Neuronal stem cell (in vitro differentiated cells): ENCODE measurements around the gene EIF2S2.

Source experiments
- DNase-seq: peaks from one replicate; pipeline ENCODE4 v3.0.0-alpha.2; 2013; ENCODE audit warnings: low spot score
- H2AFZ ChIP-seq: one replicate; pipeline ENCODE4 v1.6.1; 2013; ENCODE audit warnings: mild to moderate bottlenecking, low read length, inconsistent platforms
- H2AK5ac ChIP-seq: 2 replicates; pipeline ENCODE4 v1.6.1; 2013; ENCODE audit warnings: low read depth, mild to moderate bottlenecking, inconsistent platforms, low read length, moderate library complexity, mixed read lengths
- H2BK120ac ChIP-seq: 2 replicates; pipeline ENCODE4 v1.6.1; 2013; ENCODE audit warnings: low read depth, mild to moderate bottlenecking, inconsistent platforms, low read length, moderate library complexity, mixed read lengths
- H2BK12ac ChIP-seq: one replicate; pipeline ENCODE4 v1.6.1; 2013; ENCODE audit warnings: low read length, inconsistent platforms
- H2BK15ac ChIP-seq: 2 replicates; pipeline ENCODE4 v1.6.1; 2013; ENCODE audit warnings: mild to moderate bottlenecking, low read length, inconsistent platforms, mixed read lengths
- H2BK5ac ChIP-seq: one replicate; pipeline ENCODE4 v1.6.1; 2013; ENCODE audit warnings: inconsistent platforms, mild to moderate bottlenecking, low read length, moderate library complexity
- H3K14ac ChIP-seq: one replicate; pipeline ENCODE4 v1.6.1; 2013; ENCODE audit warnings: low read length, inconsistent platforms
- H3K18ac ChIP-seq: 2 replicates; pipeline ENCODE4 v1.6.1; 2013; ENCODE audit warnings: low read length, inconsistent platforms
- H3K23ac ChIP-seq: 2 replicates; pipeline ENCODE4 v1.6.1; 2013; ENCODE audit warnings: low read depth, mild to moderate bottlenecking, mixed read lengths, low read length, inconsistent platforms; ENCODE audit not compliant: poor library complexity
- H3K27ac ChIP-seq: replicated peaks from 3 replicates; pipeline ENCODE4 v1.5.1; 2013; ENCODE audit warnings: low read length, inconsistent platforms
- H3K27me3 ChIP-seq, 3 experiments: 2 replicates each; pipeline ENCODE4 v1.6.1; 2013; ENCODE audit warnings: low read length in 3 of 3, mild to moderate bottlenecking in 2 of 3, inconsistent platforms in 1 of 3, low read depth in 1 of 3, mixed read lengths in 1 of 3, moderate library complexity in 1 of 3; ENCODE audit not compliant: control insufficient read depth in 3 of 3, insufficient read depth in 3 of 3
- H3K36me3 ChIP-seq, 2 donors: replicated peaks in 1 of 2; 2 replicates each; pipeline ENCODE4 v1.6.1; 2013; ENCODE audit warnings: low read length in 2 of 2; ENCODE audit not compliant: control insufficient read depth in 2 of 2, insufficient read depth in 2 of 2
- H3K4ac ChIP-seq: 2 replicates; pipeline ENCODE4 v1.6.1; 2013; ENCODE audit warnings: inconsistent platforms, mild to moderate bottlenecking, low read length, moderate library complexity
- H3K4me1 ChIP-seq, 2 donors: 1 replicate in 1 of 2; 2 replicates in 1 of 2; pipeline ENCODE4 v1.6.1; 2013; ENCODE audit warnings: low read length in 2 of 2, low read depth in 1 of 2; ENCODE audit not compliant: control insufficient read depth in 2 of 2, insufficient read depth in 1 of 2
- H3K4me2 ChIP-seq: one replicate; pipeline ENCODE4 v1.6.1; 2013; ENCODE audit warnings: mild to moderate bottlenecking, low read length, inconsistent platforms; ENCODE audit not compliant: insufficient read depth, poor library complexity, severe bottlenecking
- H3K4me3 ChIP-seq, 2 donors: 2 replicates each; pipeline ENCODE4 v1.5.1; 2013; ENCODE audit warnings: low read length in 2 of 2, mild to moderate bottlenecking in 2 of 2, inconsistent platforms in 1 of 2, moderate library complexity in 1 of 2
- H3K79me1 ChIP-seq: one replicate; pipeline ENCODE4 v1.6.1; 2013; ENCODE audit warnings: low read depth, mild to moderate bottlenecking, inconsistent platforms, low read length, moderate library complexity
- H3K9ac ChIP-seq: one replicate; pipeline ENCODE4 v1.6.1; 2013; ENCODE audit warnings: mild to moderate bottlenecking, low read depth, low read length, inconsistent platforms; ENCODE audit not compliant: poor library complexity
- H3K9me3 ChIP-seq, 2 donors: replicated peaks in 1 of 2; 2 replicates each; pipeline versions ENCODE3 to v1.6.1; 2013; ENCODE audit warnings: low read length in 2 of 2, mild to moderate bottlenecking in 2 of 2, inconsistent platforms in 1 of 2, low read depth in 1 of 2, mixed read lengths in 1 of 2, moderate library complexity in 1 of 2; ENCODE audit not compliant: control insufficient read depth in 2 of 2, insufficient read depth in 1 of 2
- H4K8ac ChIP-seq: one replicate; pipeline ENCODE4 v1.6.1; 2013; ENCODE audit warnings: low read depth, mild to moderate bottlenecking, inconsistent platforms, low read length, moderate library complexity
- H4K91ac ChIP-seq: one replicate; pipeline ENCODE4 v1.6.1; 2013; ENCODE audit warnings: low read length, low read depth, mild to moderate bottlenecking, inconsistent platforms; ENCODE audit not compliant: poor library complexity
- WGBS, 2 donors: extraction: QIAGEN DNeasy Blood & Tissue Kit; methylation state at CpG; one replicate each; pipeline ENCODE4 v1.1.7; 2013; ENCODE audit warnings: missing lambda C conversion rate in 2 of 2, mixed read lengths in 1 of 2; ENCODE audit not compliant: insufficient read length in 2 of 2, insufficient replicate concordance in 1 of 2; ENCODE audit errors: extremely low coverage in 2 of 2; 5-methylcytosine and 5-hydroxymethylcytosine counted together

The EIF2S2 gene

GRCh38 chr20:34089175-34089479 is 22.9 kb downstream of the EIF2S2 start:
- Histone ChIP-seq H3K9me3 (no peaks in the 10 kb centered on the region), H4K8ac (no peak overlapping the region), H2BK15ac (no peak overlapping the region), H2BK12ac (no peak overlapping the region), H3K18ac (no peak overlapping the region), H3K27ac (no peak overlapping the region), H3K23ac (no peak overlapping the region), H3K4me3 (no peak overlapping the region), H2AFZ (no peak overlapping the region), H3K79me1 (no peaks in the 10 kb centered on the region), H2BK5ac (no peak overlapping the region), H3K4ac (no peak overlapping the region), H3K9ac (no peak overlapping the region), H2AK5ac (no peak overlapping the region), H3K4me1 (no peaks in the 10 kb centered on the region), H2BK120ac (no peak overlapping the region), H3K4me2 (no peak overlapping the region), H4K91ac (no peak overlapping the region), H3K14ac (no peak overlapping the region), H3K27me3 (no peaks in the 10 kb centered on the region), H3K36me3 (peaks cover 32 to 95% of the 10 kb centered on the region in 2 donors)
- WGBS, 2 donors = no CpG with 5 or more reads among the region's 5 CpGs
- DNase-seq = no peak

GRCh38 chr20:34088305-34089174 is 23.5 kb downstream of the EIF2S2 start:
- Histone ChIP-seq H3K27me3 (no peaks in the 10 kb centered on the region), H2BK5ac (no peak overlapping the region), H3K4me2 (no peak overlapping the region), H3K79me1 (no peaks in the 10 kb centered on the region), H2AFZ (no peak overlapping the region), H3K27ac (no peak overlapping the region), H3K9ac (no peak overlapping the region), H2BK120ac (no peak overlapping the region), H4K8ac (no peak overlapping the region), H3K36me3 (peaks cover 31 to 95% of the 10 kb centered on the region in 2 donors), H3K23ac (no peak overlapping the region), H2AK5ac (no peak overlapping the region), H4K91ac (no peak overlapping the region), H2BK12ac (no peak overlapping the region), H2BK15ac (no peak overlapping the region), H3K14ac (no peak overlapping the region), H3K4me3 (no peak overlapping the region), H3K4me1 (no peaks in the 10 kb centered on the region), H3K4ac (no peak overlapping the region), H3K18ac (no peak overlapping the region), H3K9me3 (no peaks in the 10 kb centered on the region)
- WGBS, 2 donors = no CpG with 5 or more reads among the region's 15 CpGs
- no peak for DNase-seq

- Histone ChIP-seq H3K79me1 (no peaks in the 10 kb centered on the region), H2AK5ac (no peak overlapping the region), H2BK12ac (no peak overlapping the region), H3K9me3 (no peaks in the 10 kb centered on the region), H3K18ac (no peak overlapping the region), H3K9ac (no peak overlapping the region), H2BK15ac (no peak overlapping the region), H3K23ac (no peak overlapping the region), H3K4ac (no peak overlapping the region), H3K4me2 (no peak overlapping the region), H2AFZ (no peak overlapping the region), H4K8ac (no peak overlapping the region), H3K4me1 (no peaks in the 10 kb centered on the region), H3K4me3 (no peak overlapping the region), H4K91ac (no peak overlapping the region), H2BK120ac (no peak overlapping the region), H2BK5ac (no peak overlapping the region), H3K36me3 (peaks cover 28 to 96% of the 10 kb centered on the region in 2 donors), H3K27ac (no peak overlapping the region), H3K14ac (no peak overlapping the region), H3K27me3 (no peaks in the 10 kb centered on the region)
- no CpG with 5 or more reads among the region's 5 CpGs for WGBS, 2 donors
- DNase-seq = no peak
These were observed 26.5 kb downstream of the EIF2S2 start for GRCh38 chr20:34085544-34086040.

DNA sequence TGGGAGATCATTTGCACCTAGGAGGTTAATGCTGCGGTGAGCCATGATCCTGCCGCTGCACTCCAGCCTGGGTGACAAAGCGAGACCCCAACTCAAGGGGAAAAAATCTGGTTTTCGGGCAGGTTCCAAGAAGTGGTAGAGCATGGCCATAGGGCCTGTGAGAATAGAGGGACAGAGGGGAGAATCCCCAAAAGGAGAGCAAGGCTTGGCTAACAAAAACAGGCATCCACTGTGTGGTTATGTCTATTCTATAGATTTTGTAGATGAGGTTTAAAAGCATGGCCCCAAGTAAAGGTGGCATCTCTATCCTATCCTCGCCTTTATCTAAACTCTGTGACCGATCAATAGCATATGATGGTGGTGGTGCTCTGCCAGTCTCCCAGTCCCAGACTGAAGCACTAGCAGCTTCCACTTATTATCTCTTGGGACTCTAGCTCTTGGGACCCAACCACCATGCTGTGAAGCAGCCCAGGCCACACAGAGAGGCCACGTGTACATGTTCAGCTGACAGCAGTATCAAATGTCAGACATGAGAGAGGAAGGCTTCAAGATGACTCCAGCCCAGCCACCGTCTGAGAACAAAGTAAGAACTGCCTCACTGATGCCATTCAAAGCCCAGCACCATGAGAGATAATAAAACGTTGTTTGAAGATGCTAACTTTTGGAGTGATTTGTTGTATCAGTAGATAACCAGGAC is 27.7 kb downstream of the EIF2S2 start:
- no peak for DNase-seq
- no CpG with 5 or more reads among the region's 9 CpGs for WGBS, 2 donors

More for the DNA sequence above, 27.7 kb downstream of the EIF2S2 start:
- Histone ChIP-seq H3K14ac (no peak overlapping the region), H4K8ac (no peak overlapping the region), H3K18ac (no peak overlapping the region), H3K27me3 (no peaks in the 10 kb centered on the region), H3K4me1 (no peaks in the 10 kb centered on the region), H3K36me3 (peaks cover 24 to 96% of the 10 kb centered on the region in 2 donors), H3K9me3 (no peaks in the 10 kb centered on the region), H3K27ac (no peak overlapping the region), H4K91ac (no peak overlapping the region), H3K79me1 (no peaks in the 10 kb centered on the region), H2AFZ (no peak overlapping the region), H2BK12ac (no peak overlapping the region), H2BK15ac (no peak overlapping the region), H2BK5ac (no peak overlapping the region), H3K23ac (no peak overlapping the region), H2BK120ac (no peak overlapping the region), H2AK5ac (no peak overlapping the region), H3K9ac (no peak overlapping the region), H3K4me2 (no peak overlapping the region), H3K4me3 (no peak overlapping the region), H3K4ac (no peak overlapping the region)
